Measurements from ENCODE around the gene MEIOC.
"Not testable (repeated sequence)": the region's sequence is repeated elsewhere in the genome, so short reads cannot be mapped to it uniquely, and the experiment has no call there.

The MEIOC gene

DNA sequence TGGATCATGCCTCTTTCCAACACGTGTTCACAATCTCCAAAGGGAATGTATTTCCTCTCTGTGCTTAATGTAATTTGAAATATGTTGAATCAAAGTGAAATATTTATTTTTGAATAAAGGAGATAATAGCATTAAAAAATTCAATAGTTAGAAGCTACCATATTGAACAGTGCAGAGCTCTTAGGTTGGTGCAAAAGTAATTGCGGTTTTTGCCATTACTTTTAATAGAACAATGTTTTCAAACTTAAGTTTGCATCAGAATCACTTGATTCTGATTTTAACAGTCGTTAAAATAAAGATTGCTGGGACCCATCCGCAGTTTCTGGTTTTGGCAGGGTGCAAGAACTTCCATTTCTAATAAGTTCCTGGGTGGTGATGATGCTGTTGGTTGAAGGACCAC, 10.0 kb upstream of the MEIOC start:
- no peak for DNase-seq (ENCODE audit: extremely low read depth in 1 of 2, low read depth in 1 of 2)

DNA sequence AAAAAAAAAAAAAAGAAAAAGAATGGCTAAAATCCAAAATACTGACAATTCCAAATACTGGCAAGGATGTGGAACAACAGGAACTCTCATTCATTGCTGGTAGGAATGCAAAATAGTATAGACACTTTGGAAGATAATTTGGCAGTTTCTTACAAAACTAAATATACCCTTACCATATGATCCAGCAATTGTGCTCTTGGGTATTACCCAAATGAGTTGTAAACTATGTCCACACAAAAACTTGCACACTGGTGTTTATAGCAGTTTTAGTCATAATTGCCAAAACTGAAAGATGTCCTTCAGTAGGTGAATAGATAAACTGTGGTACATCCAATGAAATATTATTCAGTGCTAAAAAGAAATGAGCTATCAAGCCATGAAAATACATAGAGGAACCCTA, 8.5 kb upstream of the MEIOC start:
- no peak for DNase-seq (ENCODE audit: extremely low read depth in 1 of 2, low read depth in 1 of 2)

- no peak for DNase-seq (ENCODE audit: extremely low read depth in 1 of 2, low read depth in 1 of 2)
Measured at GRCh38 chr17:44648963-44649362, 7.3 kb upstream of the MEIOC start.

DNA sequence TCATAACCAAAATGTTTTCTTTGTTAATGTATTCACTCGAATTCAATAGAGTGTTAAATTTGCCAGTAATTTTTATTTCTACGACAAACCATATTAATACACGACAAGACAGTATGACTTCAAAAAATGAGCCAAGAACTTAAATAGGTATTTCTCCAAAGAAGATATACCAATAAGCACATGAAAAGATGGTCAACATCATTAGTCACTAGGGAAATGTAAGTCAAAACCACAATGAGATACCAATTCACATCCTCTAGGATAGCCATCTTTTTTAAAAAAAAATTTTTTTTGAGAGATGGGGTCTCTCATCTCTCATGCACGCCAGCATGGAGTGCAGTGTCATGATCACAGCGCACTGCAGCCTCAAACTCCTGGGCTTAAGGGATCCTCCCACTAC, 5.0 kb upstream of the MEIOC start:
- no peak for DNase-seq (ENCODE audit: extremely low read depth in 1 of 2, low read depth in 1 of 2)

GRCh38 chr17:44652727-44653126, 3.5 kb upstream of the MEIOC start:
- no peak for DNase-seq (ENCODE audit: extremely low read depth in 1 of 2, low read depth in 1 of 2)

- DNase-seq (ENCODE audit: extremely low read depth in 1 of 2, low read depth in 1 of 2) = no peak
Measured at GRCh38 chr17:44653384-44653783, 2.9 kb upstream of the MEIOC start.

DNA sequence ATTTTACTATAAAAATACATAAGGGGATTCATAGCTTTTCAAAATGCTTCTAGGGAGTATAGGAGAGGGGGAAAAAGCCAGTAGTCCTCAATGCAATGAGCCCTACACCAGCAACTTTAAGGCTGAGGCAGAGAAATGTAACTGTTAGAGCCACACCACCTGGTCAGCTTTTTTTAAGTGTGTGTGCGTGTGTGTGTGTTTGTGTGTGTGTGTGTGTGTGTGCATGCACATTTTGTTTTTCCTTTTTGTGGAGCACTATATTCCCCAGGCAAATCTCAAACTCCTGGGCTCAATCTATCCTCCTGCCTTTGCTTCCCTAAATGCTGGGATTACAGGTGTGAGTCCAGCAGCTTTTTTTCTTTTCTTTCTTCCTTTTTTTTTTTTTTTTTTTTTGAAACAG, 2.3 kb upstream of the MEIOC start:
- no peak for DNase-seq (ENCODE audit: extremely low read depth in 1 of 2, low read depth in 1 of 2)

- DNase-seq (ENCODE audit: extremely low read depth in 1 of 2, low read depth in 1 of 2) = no peak
Measured at GRCh38 chr17:44661835-44662234, 5.6 kb downstream of the MEIOC start.

GRCh38 chr17:44663095-44663494, 6.8 kb downstream of the MEIOC start:
- DNase-seq (ENCODE audit: extremely low read depth in 1 of 2, low read depth in 1 of 2) = no peak

DNA sequence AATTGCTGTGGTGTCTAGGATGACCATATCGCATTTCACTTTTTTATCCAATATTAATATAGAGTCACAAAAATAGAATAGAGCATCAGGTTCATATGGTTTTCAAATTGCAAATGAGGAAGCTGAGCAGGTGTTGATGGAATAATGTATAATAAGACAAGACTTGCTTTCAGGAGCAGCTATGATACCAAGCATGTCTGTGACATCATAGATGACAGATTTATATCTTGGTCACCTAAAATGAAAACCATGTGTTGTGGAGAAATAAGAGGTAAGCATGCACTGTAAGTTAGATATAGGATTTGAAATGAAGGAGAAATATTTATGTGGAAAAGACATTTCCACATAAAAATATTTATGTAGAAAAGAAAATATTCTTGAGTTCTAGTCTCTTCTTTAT, 8.6 kb downstream of the MEIOC start:
- no peak for DNase-seq (ENCODE audit: extremely low read depth in 1 of 2, low read depth in 1 of 2)

DNA sequence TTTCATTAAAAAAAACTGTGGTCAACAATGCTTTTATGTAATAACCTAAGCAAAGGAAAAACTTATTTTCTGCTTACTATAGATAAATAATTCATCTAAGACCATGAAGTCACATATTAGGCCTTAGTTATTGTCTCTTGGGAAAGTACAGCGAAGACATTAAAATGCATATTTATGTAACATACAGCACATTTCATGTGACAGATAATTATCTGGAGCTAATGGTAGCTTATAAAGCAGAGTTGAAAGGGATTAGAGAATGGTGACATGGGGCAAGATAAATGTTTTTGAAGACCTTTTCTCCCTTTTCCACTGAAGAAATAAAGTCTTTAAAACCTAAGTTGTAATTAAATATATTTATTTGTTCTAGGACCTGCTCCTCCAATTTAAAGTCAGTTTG, 9.7 kb downstream of the MEIOC start:
- no peak for DNase-seq (ENCODE audit: extremely low read depth in 1 of 2, low read depth in 1 of 2)

- DNase-seq (ENCODE audit: extremely low read depth in 1 of 2, low read depth in 1 of 2) = no peak
Measured at GRCh38 chr17:44672479-44673093, 16.3 kb downstream of the MEIOC start.

DNA sequence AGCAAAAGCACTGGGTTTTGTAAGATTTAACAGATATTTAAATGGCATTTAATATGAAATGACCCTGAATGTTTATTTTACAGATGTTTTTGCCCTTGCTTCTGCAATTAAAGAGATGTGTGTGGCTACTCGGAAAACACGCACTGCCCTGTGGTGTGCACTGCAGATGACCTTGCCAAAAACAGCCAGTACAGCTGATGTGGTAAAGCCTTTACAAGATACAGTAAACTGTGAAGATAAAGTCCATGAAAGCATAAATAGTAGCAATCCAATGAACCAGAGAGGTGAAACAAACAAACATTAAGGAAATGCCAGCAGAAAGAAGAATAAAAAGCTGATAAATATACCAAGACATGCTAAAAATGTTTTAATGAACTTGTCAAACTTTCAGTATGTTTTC, 17.6 kb downstream of the MEIOC start:
- no peak for DNase-seq (ENCODE audit: extremely low read depth in 1 of 2, low read depth in 1 of 2)

- DNase-seq (ENCODE audit: extremely low read depth in 1 of 2, low read depth in 1 of 2) = no peak
Measured at GRCh38 chr17:44677136-44677535, 20.9 kb downstream of the MEIOC start.

GRCh38 chr17:44683303-44683702, 27.0 kb downstream of the MEIOC start:
- DNase-seq (ENCODE audit: extremely low read depth in 1 of 2, low read depth in 1 of 2) = not testable (repeated sequence)

DNA sequence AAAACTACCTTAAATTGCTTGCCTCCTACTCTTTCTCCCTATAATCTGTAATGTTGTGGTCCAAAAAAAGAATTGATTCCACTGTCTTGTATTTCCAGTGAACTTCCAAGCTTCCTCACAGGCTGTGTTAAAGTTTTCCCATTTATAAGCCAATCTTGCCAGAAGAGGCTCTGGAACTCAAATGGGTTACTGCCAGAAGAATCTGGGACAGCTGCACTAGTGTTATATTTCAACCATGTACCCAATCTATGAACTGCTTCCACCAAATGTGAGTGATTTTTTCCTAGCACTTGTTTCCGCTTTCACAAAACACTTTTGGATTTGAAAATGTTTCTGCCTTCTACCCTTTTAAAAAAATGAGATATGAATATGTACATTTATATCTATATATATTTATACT, 31.5 kb downstream of the MEIOC start:
- no peak for DNase-seq (ENCODE audit: extremely low read depth in 1 of 2, low read depth in 1 of 2)

DNA sequence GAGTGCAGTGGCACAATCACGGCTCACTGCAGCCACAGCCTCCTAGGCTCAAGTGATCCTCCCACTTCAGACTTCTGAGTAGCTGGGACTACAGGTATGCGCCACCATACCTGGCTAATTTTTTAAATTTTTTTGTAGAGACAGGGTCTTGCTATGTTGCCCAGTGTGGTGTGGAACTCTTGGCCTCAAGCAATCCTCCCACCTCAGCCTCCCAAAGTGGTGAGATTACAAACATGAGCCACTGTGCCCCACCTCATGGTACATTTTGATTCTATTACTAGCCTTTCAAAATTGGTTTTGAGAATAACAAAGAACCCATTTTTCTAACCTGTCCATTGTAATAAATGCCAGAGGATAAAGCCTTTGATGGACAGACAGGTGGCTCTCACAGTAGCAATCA, 31.9 kb downstream of the MEIOC start:
- DNase-seq (ENCODE audit: extremely low read depth in 1 of 2, low read depth in 1 of 2) = no peak

DNA sequence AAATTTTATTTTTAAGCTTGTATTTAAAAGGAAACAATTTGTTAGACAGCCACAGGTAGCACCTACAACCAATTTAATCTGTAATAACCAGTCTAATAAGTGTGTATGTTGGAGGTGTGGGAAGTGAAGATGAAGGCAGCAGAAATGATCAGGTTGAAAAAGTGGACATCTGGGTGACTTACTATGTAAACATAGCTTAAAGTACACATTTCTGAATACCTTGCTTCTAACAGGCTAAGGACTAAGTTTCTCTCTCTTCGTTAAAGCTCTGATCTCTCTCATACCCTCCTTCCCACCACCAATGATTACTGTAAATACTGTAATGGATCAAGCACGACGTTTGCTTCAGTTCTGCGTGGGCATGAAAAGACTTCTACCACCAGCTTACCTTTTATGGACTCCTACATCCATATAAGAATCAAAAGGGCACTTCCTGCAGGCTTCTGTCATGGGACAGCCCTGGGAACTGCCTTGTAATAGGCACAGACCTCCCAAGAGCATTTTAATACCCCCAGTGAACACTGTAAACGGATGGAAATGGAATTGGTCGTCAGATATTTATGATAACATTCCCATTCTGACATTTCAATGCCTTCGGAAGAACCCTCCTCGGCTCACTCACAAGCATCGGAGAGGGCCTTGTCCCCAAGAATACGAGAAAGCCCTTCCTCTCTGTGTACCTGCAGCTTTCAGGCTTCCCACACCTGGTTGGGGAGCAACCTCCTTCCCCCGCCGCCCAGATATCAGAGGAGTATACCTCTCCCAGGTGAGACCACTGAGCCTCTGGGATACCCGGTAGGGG, 32.6 kb downstream of the MEIOC start:
- DNase-seq (ENCODE audit: extremely low read depth in 1 of 2, low read depth in 1 of 2) = no peak

- DNase-seq (ENCODE audit: extremely low read depth in 1 of 2, low read depth in 1 of 2) = peak; percentile 82 to 88
Measured at GRCh38 chr17:44689477-44690217, 33.4 kb downstream of the MEIOC start, which contains the start of gene CCDC43. Gene CCDC43 (minus strand): TSS chr17:44689776. CDS start chr17:44689753, 23 bp downstream.

- DNase-seq (ENCODE audit: extremely low read depth in 1 of 2, low read depth in 1 of 2) = not testable (repeated sequence)
Measured at GRCh38 chr17:44690746-44691306, 34.6 kb downstream of the MEIOC start.

DNA sequence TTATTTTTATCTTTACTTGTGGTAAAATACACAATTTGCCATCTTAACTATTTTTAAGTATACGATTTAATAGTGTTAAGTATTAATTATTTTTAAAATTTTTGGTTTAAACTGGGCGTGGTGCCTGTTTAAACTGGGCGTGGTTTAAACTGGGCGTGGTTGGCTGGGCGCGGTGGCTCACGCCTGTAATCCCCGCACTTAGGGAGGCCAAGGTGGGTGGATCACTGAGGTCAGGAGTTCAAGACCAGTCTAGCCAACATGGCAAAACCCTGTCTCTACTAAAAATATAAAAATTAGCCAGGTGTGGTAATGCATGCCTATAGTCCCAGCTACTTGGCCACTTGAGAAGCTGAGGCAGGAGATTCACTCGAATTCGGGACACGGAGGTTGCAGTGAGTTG, 37.3 kb downstream of the MEIOC start:
- no peak for DNase-seq (ENCODE audit: extremely low read depth in 1 of 2, low read depth in 1 of 2)

Data from stimulated activated CD8-positive, alpha-beta memory T cell treated with anti-CD3 and anti-CD28 coated beads, Interleukin-7, amount 100 ng/mL, for 48 hours (primary cell).